Small intestine (tissue), 7 donors: Measurements from ENCODE around the gene DDI1. TPM values are rescaled to one million over a fixed set of nuclear protein-coding genes. Genes with fewer than 3 reads are reported as not detected.
A peak's percentile ranks its signal among the peaks of the same experiment; 100 is the strongest.

Experiments used
- DNase-seq, 2 donors: peaks; one replicate each; pipeline versions ENCODE4 v3.0.0 to v3.0.0-alpha.2; 2013
- FAIRE-seq: peaks from 2 replicates; lab custom pipeline; 2012; peaks lifted over from hg19 to GRCh38; lab: Jason Lieb, UNC
- H3K27ac ChIP-seq, 3 donors: one replicate each; pipeline ENCODE4 v1.5.1; 2013; ENCODE audit warnings: low read length in 2 of 3, mild to moderate bottlenecking in 2 of 3, control low read depth in 1 of 3, inconsistent platforms in 1 of 3, low read depth in 1 of 3, moderate library complexity in 1 of 3
- H3K27me3 ChIP-seq, 3 donors: one replicate each; pipeline ENCODE4 v1.6.1; 2013; ENCODE audit warnings: low read length in 3 of 3, inconsistent platforms in 1 of 3; ENCODE audit not compliant: control insufficient read depth in 3 of 3, insufficient read depth in 3 of 3
- H3K36me3 ChIP-seq, 3 donors: one replicate each; pipeline ENCODE4 v1.6.1; 2013; ENCODE audit warnings: low read length in 3 of 3, inconsistent platforms in 1 of 3, low read depth in 1 of 3, mild to moderate bottlenecking in 1 of 3, moderate library complexity in 1 of 3; ENCODE audit not compliant: control insufficient read depth in 3 of 3, insufficient read depth in 2 of 3
- H3K4me1 ChIP-seq, 3 donors: one replicate each; pipeline ENCODE4 v1.6.1; 2013; ENCODE audit warnings: low read length in 2 of 3, inconsistent platforms in 1 of 3, low read depth in 1 of 3, mild to moderate bottlenecking in 1 of 3, moderate library complexity in 1 of 3; ENCODE audit not compliant: control insufficient read depth in 3 of 3, insufficient read depth in 2 of 3
- H3K4me3 ChIP-seq, 3 donors: one replicate each; pipeline ENCODE4 v1.5.1; 2013; ENCODE audit warnings: low read length in 3 of 3, control low read depth in 1 of 3, inconsistent platforms in 1 of 3, low read depth in 1 of 3, mild to moderate bottlenecking in 1 of 3, moderate library complexity in 1 of 3
- H3K9me3 ChIP-seq, 2 donors: one replicate each; pipeline ENCODE4 v1.6.1; 2013; ENCODE audit warnings: low read depth in 1 of 2, low read length in 1 of 2; ENCODE audit not compliant: control insufficient read depth in 2 of 2, insufficient read depth in 1 of 2
- WGBS, 3 donors: extraction: QIAGEN DNeasy Blood & Tissue Kit; methylation state at CpG; one replicate each; pipeline ENCODE4 v1.1.7; 2013; 5-methylcytosine and 5-hydroxymethylcytosine counted together
- polyA plus RNA-seq, 4 donors: library from polyadenylated mRNA; stranded (reverse) in 3 of 4; unstranded in 1 of 4; fragments of 200-250 nt in 3 of 4; fragments of 120-200 nt in 1 of 4; gene quantifications; one replicate each; pipeline versions ENCODE4 v1.2.1 to v1.2.3, GENCODE V29; 2013
- donor health status: healthy with polysubstance abuse.
- donor health status: control.
- donor health status: control.
- donor health status: Bipolar disorder and iron deficiency.
- donor health status: healthy.

DDI1 gene
- polyA plus RNA-seq, 4 donors, result 0.06 TPM; not detected in 3

GRCh38 chr11:103998826-103999508, 37.5 kb upstream of the DDI1 start:
- 85 to 93% (median 86%) methylated on average over 5 of the region's 5 CpGs for WGBS, 3 donors
- no peak for FAIRE-seq
- no peaks in the 10 kb centered on the region for H3K27me3 ChIP-seq

GRCh38 chr11:104000798-104001197, 35.6 kb upstream of the DDI1 start:
- no peaks in the 10 kb centered on the region for H3K27me3 ChIP-seq
- peaks cover 0 to 3% (median 0%) of the 10 kb centered on the region in 3 donors for H3K4me1 ChIP-seq
- no peaks in the 10 kb centered on the region for H3K9me3 ChIP-seq
- 71 to 78% (median 76%) methylated on average over 5 of the region's 5 CpGs for WGBS, 3 donors
- no peak overlapping the region for H3K4me3 ChIP-seq
- H3K36me3 ChIP-seq, result no peaks in the 10 kb centered on the region
- no peak for DNase-seq
- no peak for FAIRE-seq
- H3K27ac ChIP-seq, result no peak overlapping the region

More at GRCh38 chr11:103998826-103999508, 37.5 kb upstream of the DDI1 start:
- no peak overlapping the region for H3K27ac ChIP-seq
- H3K4me1 ChIP-seq, result no peaks in the 10 kb centered on the region
- H3K9me3 ChIP-seq, result no peaks in the 10 kb centered on the region
- no peaks in the 10 kb centered on the region for H3K36me3 ChIP-seq
- no peak for DNase-seq
- no peak overlapping the region for H3K4me3 ChIP-seq

DNA sequence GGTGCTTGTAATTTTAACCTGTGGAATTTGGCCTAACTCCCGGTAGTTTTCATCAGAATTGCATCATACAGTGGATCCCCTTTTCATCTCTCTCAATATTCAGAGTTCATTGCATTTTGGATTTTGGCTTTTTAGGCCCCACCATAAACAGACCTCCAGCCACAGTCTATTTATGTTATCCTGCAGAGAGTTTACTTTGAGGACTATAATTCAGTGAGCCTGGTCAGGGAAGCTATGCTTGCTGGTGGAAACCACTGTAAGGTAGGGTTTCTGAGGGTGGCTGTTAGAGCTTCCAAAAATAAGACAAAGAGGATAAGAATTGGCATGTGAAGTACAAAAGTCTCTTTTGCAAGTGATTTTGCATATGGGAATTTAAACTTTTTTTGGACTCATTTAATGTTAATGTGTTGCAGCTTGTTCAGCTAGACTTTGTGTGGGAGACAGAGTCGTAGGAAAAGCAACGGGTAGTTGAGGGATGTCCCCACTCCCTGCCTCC, 34.8 kb upstream of the DDI1 start:
- Histone ChIP-seq H3K9me3 (no peaks in the 10 kb centered on the region), H3K4me3 (no peak overlapping the region), H3K4me1 (peaks cover 0 to 3% (median 0%) of the 10 kb centered on the region in 3 donors), H3K27ac (no peak overlapping the region), H3K27me3 (no peaks in the 10 kb centered on the region), H3K36me3 (no peaks in the 10 kb centered on the region)
- FAIRE-seq (no peak), DNase-seq (no peak)
- 79 to 90% (median 82%) methylated on average over 3 of the region's 3 CpGs for WGBS, 3 donors

GRCh38 chr11:104003491-104003890, 32.9 kb upstream of the DDI1 start:
- no peaks in the 10 kb centered on the region for H3K27me3 ChIP-seq
- no peak overlapping the region for H3K27ac ChIP-seq
- DNase-seq (no peak), FAIRE-seq (no peak)
- peaks cover 0 to 3% (median 0%) of the 10 kb centered on the region in 3 donors for H3K4me1 ChIP-seq
- no peak overlapping the region for H3K4me3 ChIP-seq
- H3K9me3 ChIP-seq, result no peaks in the 10 kb centered on the region
- H3K36me3 ChIP-seq, result no peaks in the 10 kb centered on the region

DNA sequence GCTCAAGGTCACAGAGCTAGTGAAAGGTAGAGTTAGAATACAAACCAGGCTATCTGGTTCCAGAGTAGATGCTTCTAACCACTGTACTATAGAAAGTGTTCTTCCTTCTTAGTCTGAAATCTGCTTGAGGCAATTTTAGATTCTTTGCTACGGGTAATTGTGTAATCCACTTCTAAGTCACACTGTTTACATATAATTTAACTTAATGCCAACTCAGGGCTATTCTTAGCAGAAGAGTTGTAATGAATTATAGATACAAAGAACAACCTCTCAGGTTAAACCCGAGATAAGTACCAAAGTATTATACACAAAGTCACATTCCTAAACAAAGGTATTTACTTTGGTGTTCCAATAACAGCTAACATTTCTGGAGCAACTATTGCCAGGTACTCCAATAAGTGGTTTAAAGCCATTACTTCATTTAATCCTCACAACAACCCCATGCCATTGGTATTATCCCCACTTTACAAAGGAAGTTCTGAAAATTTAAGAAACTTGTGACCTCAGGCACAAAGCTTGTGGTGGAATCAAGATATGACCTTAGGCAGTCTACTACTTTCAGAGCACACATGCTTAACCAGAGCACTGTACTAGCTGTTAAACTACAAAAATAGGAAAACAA, 31.1 kb upstream of the DDI1 start:
- no peaks in the 10 kb centered on the region for H3K36me3 ChIP-seq
- no peak for FAIRE-seq
- no peak overlapping the region for H3K27ac ChIP-seq
- no peaks in the 10 kb centered on the region for H3K27me3 ChIP-seq
- no peak overlapping the region for H3K4me3 ChIP-seq
- WGBS, 3 donors, result 19 to 43% (median 32%) methylated on average over 2 of the region's 2 CpGs
- DNase-seq, result peak in 1 of 2 donors; percentile 15
- no peaks in the 10 kb centered on the region for H3K9me3 ChIP-seq
- peaks cover 0 to 3% (median 0%) of the 10 kb centered on the region in 3 donors for H3K4me1 ChIP-seq

DNA sequence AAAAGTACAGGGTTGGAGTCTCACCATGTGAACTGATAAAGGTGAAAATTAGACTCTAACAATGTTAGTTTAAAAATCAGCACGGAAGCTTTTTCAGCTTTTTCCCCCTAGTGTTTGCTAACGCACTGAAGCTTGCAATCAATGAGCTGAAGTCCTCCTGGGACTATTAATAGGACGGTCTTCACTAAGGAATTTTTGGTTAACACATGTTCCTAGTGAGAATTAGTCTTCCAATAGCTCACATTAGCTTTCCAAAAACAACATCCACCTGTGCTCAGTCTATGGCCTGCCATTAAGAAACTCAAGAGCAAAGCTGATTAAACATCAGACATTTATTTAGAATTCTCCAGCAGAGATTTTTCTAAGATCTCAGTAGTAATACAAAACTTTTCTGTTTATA, 26.7 kb upstream of the DDI1 start:
- no peak for DNase-seq
- no peak overlapping the region for H3K27ac ChIP-seq
- peaks cover 0 to 3% (median 0%) of the 10 kb centered on the region in 3 donors for H3K4me1 ChIP-seq
- no peaks in the 10 kb centered on the region for H3K27me3 ChIP-seq
- no peaks in the 10 kb centered on the region for H3K36me3 ChIP-seq
- 49 to 57% (median 53%) methylated on average over 3 of the region's 3 CpGs for WGBS, 3 donors
- no peak for FAIRE-seq
- H3K4me3 ChIP-seq, result no peak overlapping the region
- H3K9me3 ChIP-seq, result no peaks in the 10 kb centered on the region

- no peak overlapping the region for H3K4me3 ChIP-seq
- 81 to 83% (median 82%) methylated on average over 2 of the region's 2 CpGs for WGBS, 3 donors
- H3K9me3 ChIP-seq, result no peaks in the 10 kb centered on the region
- no peak overlapping the region for H3K27ac ChIP-seq
- no peak for DNase-seq
- H3K4me1 ChIP-seq, result no peaks in the 10 kb centered on the region
- FAIRE-seq, result no peak
- H3K27me3 ChIP-seq, result no peaks in the 10 kb centered on the region
- H3K36me3 ChIP-seq, result no peaks in the 10 kb centered on the region
These were observed 25.4 kb upstream of the DDI1 start for GRCh38 chr11:104011044-104011443.

DNA sequence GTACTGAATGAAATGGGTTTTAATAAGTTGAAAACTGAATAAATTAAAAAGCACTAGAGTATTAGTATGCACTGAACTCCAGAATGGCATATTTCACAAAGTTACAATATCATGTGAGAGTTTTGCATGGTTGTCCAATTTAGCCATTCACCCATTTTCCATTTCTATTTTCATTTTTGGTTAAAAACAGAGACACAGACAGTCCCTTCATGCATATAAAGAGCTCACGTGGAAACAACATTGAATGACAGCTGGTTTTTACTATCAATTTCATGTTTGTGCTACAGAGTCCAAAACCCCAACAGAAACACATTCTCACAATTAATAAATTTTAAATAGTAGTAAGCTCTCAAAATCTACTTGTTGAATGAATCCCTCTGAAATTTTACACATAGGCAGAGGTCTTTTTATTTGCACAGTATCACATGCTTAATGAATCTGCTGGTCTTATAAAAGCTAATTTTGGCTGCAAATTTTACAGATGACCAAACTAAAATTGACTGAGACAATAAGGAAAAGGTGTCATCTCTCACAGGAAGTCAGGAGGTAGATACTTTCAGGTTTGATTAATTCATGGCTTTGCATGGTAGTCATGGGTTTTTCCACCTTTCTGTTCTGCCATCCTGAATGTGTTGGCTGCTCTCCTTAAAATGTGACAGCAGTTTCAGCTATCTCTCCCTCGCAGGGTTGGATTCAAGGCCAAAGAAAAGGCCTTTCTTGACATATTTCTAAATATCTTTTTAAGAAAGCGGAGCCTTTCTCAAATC, 20.6 kb upstream of the DDI1 start:
- FAIRE-seq, result no peak
- H3K27me3 ChIP-seq, result no peaks in the 10 kb centered on the region
- no peak overlapping the region for H3K27ac ChIP-seq
- DNase-seq, result no peak
- no peaks in the 10 kb centered on the region for H3K4me1 ChIP-seq
- no peak overlapping the region for H3K4me3 ChIP-seq
- H3K36me3 ChIP-seq, result no peaks in the 10 kb centered on the region
- no peaks in the 10 kb centered on the region for H3K9me3 ChIP-seq
- WGBS, 3 donors, result 66 to 79% (median 74%) methylated on average over 3 of the region's 3 CpGs
